Measurements from ENCODE around the gene APOA5.

APOA5 gene

GRCh38 chr11:116786326-116786725, 5.4 kb downstream of the APOA5 start:
- Histone ChIP-seq H3K27me3 (ENCODE audit: insufficient read depth, poor library complexity, severe bottlenecking) (no peaks in the 10 kb centered on the region), H3K36me3 (ENCODE audit: low read depth) (peaks cover 54% of the 10 kb centered on the region), H3K4me1 (ENCODE audit: insufficient read depth, poor library complexity, severe bottlenecking) (peaks cover 4% of the 10 kb centered on the region), H3K4me3 (ENCODE audit: severe bottlenecking) (no peak overlapping the region), H3K9me3 (ENCODE audit: severe bottlenecking) (no peaks in the 10 kb centered on the region), H3K27ac (ENCODE audit: poor library complexity, severe bottlenecking) (no peak overlapping the region)
- ATAC-seq (ENCODE audit: low read depth) (no peak), DNase-seq (ENCODE audit: low spot score) (no peak)
- TF ChIP-seq CTCF (IDR thresholded peaks at IDR 0.05; ENCODE audit: poor library complexity, severe bottlenecking): no peak

- ATAC-seq (ENCODE audit: low read depth) (0 out of 3 replicates have a peak, but pooled peaks have one; percentile 36), DNase-seq (ENCODE audit: low spot score) (no peak)
- TF ChIP-seq CTCF (IDR thresholded peaks at IDR 0.05; ENCODE audit: poor library complexity, severe bottlenecking): no peak
- H3K4me1 ChIP-seq (ENCODE audit: insufficient read depth, poor library complexity, severe bottlenecking): peaks cover 4% of the 10 kb centered on the region
- H3K4me3 ChIP-seq (ENCODE audit: severe bottlenecking): no peak overlapping the region
- H3K9me3 ChIP-seq (ENCODE audit: severe bottlenecking): no peaks in the 10 kb centered on the region
- H3K27me3 ChIP-seq (ENCODE audit: insufficient read depth, poor library complexity, severe bottlenecking): no peaks in the 10 kb centered on the region
- peaks cover 90% of the 10 kb centered on the region for H3K36me3 ChIP-seq (ENCODE audit: low read depth)
- no peak overlapping the region for H3K27ac ChIP-seq (ENCODE audit: poor library complexity, severe bottlenecking)
Measured at GRCh38 chr11:116782728-116783127, 9.0 kb downstream of the APOA5 start.

GRCh38 chr11:116778556-116778955, 13.1 kb downstream of the APOA5 start:
- H3K27me3 ChIP-seq (ENCODE audit: insufficient read depth, poor library complexity, severe bottlenecking): peaks cover 3% of the 10 kb centered on the region
- H3K4me3 ChIP-seq (ENCODE audit: severe bottlenecking): no peak overlapping the region
- peaks cover 8% of the 10 kb centered on the region for H3K4me1 ChIP-seq (ENCODE audit: insufficient read depth, poor library complexity, severe bottlenecking)
- H3K36me3 ChIP-seq (ENCODE audit: low read depth): peaks cover 58% of the 10 kb centered on the region
- no peak for ATAC-seq (ENCODE audit: low read depth)
- no peak overlapping the region for H3K27ac ChIP-seq (ENCODE audit: poor library complexity, severe bottlenecking)
- no peak for TF ChIP-seq CTCF (IDR thresholded peaks at IDR 0.05; ENCODE audit: poor library complexity, severe bottlenecking)
- no peaks in the 10 kb centered on the region for H3K9me3 ChIP-seq (ENCODE audit: severe bottlenecking)
- DNase-seq (ENCODE audit: low spot score): no peak

- TF ChIP-seq CTCF (IDR thresholded peaks at IDR 0.05; ENCODE audit: poor library complexity, severe bottlenecking): no peak
- ATAC-seq (ENCODE audit: low read depth) (no peak), DNase-seq (ENCODE audit: low spot score) (no peak)
- Histone ChIP-seq H3K36me3 (ENCODE audit: low read depth) (peaks cover 43% of the 10 kb centered on the region), H3K4me1 (ENCODE audit: insufficient read depth, poor library complexity, severe bottlenecking) (peaks cover 8% of the 10 kb centered on the region), H3K4me3 (ENCODE audit: severe bottlenecking) (no peak overlapping the region), H3K9me3 (ENCODE audit: severe bottlenecking) (no peaks in the 10 kb centered on the region), H3K27me3 (ENCODE audit: insufficient read depth, poor library complexity, severe bottlenecking) (peaks cover 3% of the 10 kb centered on the region), H3K27ac (ENCODE audit: poor library complexity, severe bottlenecking) (no peak overlapping the region)
Measured at GRCh38 chr11:116777056-116777455, 14.6 kb downstream of the APOA5 start.

GRCh38 chr11:116776522-116776984, 15.1 kb downstream of the APOA5 start:
- no peak for TF ChIP-seq CTCF (IDR thresholded peaks at IDR 0.05; ENCODE audit: poor library complexity, severe bottlenecking)
- Histone ChIP-seq H3K9me3 (ENCODE audit: severe bottlenecking) (no peaks in the 10 kb centered on the region), H3K4me1 (ENCODE audit: insufficient read depth, poor library complexity, severe bottlenecking) (peaks cover 11% of the 10 kb centered on the region), H3K27ac (ENCODE audit: poor library complexity, severe bottlenecking) (no peak overlapping the region), H3K36me3 (ENCODE audit: low read depth) (peaks cover 40% of the 10 kb centered on the region), H3K4me3 (ENCODE audit: severe bottlenecking) (no peak overlapping the region), H3K27me3 (ENCODE audit: insufficient read depth, poor library complexity, severe bottlenecking) (peaks cover 3% of the 10 kb centered on the region)
- ATAC-seq (ENCODE audit: low read depth): no peak
- no peak for DNase-seq (ENCODE audit: low spot score)

Measured in RWPE2 (cell line).